Activated T-helper 17 cell treated with anti-CD3 and anti-CD28 coated beads, Interleukin-2, amount 50 U/mL, for 72 hours (primary cell): ENCODE data around the gene SMOC2. TPM values are rescaled to one million over a fixed set of nuclear protein-coding genes. Genes with fewer than 3 reads are reported as not detected.

Experiments used
- ATAC-seq: fragments of 150-1000 bp; cut with Tn5 transposase; replicated peaks from 2 replicates; pipeline ENCODE4 v1.10.0; 2021; ENCODE audit warnings: mild to moderate bottlenecking, moderate library complexity
- H3K27ac Mint-ChIP-seq: one replicate; pipeline ENCODE4 v1.8.0; 2022; ENCODE audit warnings: mixed read lengths
- H3K27me3 Mint-ChIP-seq: one replicate; pipeline ENCODE4 v1.8.0; 2022; ENCODE audit warnings: mixed read lengths
- H3K36me3 Mint-ChIP-seq: one replicate; pipeline ENCODE4 v1.8.0; 2022; ENCODE audit warnings: low read depth, mild to moderate bottlenecking, mixed read lengths
- H3K4me1 Mint-ChIP-seq: one replicate; pipeline ENCODE4 v1.8.0; 2022; ENCODE audit warnings: mixed read lengths
- H3K4me3 Mint-ChIP-seq: one replicate; pipeline ENCODE4 v1.8.0; 2022; ENCODE audit warnings: mild to moderate bottlenecking, mixed read lengths
- H3K9me3 Mint-ChIP-seq: one replicate; pipeline ENCODE4 v1.8.0; 2022; ENCODE audit warnings: mixed read lengths
- total RNA-seq, 2 donors: library from RNA; stranded (reverse); gene quantifications; one replicate each; pipeline ENCODE4 v1.2.3, GENCODE V29; 2022

The SMOC2 gene, protein sequence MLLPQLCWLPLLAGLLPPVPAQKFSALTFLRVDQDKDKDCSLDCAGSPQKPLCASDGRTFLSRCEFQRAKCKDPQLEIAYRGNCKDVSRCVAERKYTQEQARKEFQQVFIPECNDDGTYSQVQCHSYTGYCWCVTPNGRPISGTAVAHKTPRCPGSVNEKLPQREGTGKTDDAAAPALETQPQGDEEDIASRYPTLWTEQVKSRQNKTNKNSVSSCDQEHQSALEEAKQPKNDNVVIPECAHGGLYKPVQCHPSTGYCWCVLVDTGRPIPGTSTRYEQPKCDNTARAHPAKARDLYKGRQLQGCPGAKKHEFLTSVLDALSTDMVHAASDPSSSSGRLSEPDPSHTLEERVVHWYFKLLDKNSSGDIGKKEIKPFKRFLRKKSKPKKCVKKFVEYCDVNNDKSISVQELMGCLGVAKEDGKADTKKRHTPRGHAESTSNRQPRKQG
- not detected for total RNA-seq

DNA sequence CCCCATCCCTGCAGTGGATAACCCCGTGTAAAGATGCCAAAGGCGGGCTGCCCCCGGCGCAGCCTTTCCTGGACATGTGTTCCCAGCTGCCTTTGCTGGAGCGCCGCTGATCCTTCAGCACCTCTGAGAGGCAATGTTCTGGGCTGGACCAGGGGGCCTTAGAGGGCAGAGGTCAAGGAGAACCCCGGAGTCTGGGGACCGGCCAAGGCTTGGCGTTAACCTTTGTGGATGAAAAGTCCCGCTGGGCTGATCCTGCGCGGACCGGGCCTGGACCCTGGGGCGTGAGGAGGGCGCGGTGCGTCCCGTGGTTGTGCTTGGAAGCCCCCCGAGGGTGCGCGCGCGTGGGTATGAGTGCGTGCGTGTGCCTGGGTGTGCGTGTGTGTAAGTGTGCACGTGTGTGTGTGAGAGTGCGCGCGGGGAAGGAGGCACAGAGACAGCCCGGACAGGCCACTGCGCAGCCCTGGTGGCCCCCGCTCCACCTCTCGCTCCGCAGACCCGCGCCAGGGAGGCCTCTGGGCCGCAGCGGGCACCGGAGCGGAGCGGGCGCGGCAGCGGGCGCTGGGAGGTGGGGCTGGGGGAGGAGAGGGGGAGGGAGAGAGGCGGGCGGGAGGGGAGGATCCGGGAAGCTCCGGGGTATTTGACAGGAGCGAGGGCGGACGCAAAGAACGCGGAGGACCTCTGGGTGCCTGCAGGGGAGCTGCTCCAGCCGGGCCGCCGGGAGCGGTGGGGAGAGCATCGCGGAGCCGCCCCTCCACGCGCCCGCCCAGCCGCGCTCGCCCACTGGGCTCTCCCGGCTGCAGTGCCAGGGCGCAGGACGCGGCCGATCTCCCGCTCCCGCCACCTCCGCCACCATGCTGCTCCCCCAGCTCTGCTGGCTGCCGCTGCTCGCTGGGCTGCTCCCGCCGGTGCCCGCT, at the start of gene SMOC2:
Gene SMOC2 (plus strand): TSS at position 665 of the 914 bp plus-strand sequence. CDS start 187 bp downstream, at position 852.
- peaks cover 57% of the 10 kb centered on the region for H3K27me3 Mint-ChIP-seq
- no peaks in the 10 kb centered on the region for H3K36me3 Mint-ChIP-seq
- H3K4me3 Mint-ChIP-seq = no peak within 1 kb of the TSS
- no peaks in the 10 kb centered on the region for H3K9me3 Mint-ChIP-seq
- ATAC-seq = no peak
- no peak within 1 kb of the TSS for H3K27ac Mint-ChIP-seq
- H3K4me1 Mint-ChIP-seq = no peaks in the 10 kb centered on the region

DNA sequence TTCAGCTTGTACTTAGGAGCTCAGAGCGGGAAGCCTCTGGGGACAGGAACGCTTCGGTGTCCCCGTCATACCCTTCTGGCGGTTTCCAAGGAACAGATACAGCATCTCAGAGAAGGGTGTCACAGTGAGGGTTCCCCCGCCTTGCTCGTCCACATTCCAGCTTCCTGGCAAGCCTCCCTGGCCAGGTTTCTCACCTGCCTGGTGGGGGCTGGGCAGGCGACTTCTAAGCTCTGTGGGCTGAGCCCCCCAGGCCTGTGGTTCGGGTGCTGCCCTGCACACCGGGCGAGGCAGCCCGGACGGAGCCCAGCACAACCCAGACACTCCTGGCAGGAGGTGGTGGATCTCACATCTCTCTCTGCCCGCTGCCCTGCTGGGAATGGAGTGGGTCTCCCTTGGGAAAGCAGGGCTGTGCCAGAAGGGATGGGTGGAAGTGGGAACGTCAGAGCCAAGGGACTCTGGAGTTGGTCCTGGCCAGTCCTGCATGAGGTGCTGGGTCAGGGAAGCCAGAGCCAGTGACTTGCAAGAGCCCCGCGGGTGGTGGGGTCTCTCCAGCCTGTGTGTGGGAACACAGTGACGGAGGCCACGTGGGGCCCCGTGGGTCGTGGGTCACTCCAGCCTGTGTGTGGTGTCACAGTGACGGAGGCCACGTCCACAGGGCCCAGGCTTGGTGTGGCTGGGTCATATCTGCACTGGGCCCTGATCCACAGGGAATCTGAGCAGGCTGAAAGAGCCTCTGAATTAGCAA, 47.7 kb upstream of the SMOC2 start:
- Mint-ChIP-seq H3K27me3 (peaks cover 17% of the 10 kb centered on the region), H3K4me3 (no peak overlapping the region), H3K9me3 (no peaks in the 10 kb centered on the region), H3K4me1 (no peaks in the 10 kb centered on the region), H3K27ac (no peak overlapping the region), H3K36me3 (no peaks in the 10 kb centered on the region)
- no peak for ATAC-seq

DNA sequence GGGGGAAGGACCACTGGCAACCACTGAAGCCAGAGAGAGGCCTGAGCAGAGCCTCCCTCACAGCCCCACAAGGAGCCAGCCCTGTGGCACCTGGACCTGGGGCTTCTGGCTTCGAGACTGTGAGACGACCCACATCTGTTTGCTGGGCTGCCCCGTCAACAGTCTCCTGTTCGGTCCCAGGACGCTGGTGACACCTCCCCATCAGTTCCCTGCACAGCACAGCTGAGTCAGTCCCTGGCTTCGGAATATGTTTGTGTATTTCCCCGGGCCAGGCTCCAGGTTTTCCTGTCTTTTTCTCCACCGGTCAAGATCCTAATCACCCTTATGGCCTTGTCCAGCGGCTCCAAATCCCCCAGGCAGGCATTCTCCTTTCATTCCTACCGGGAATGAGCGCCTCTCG, 46.4 kb upstream of the SMOC2 start:
- H3K4me3 Mint-ChIP-seq = no peak overlapping the region
- H3K4me1 Mint-ChIP-seq = no peaks in the 10 kb centered on the region
- no peak overlapping the region for H3K27ac Mint-ChIP-seq
- H3K9me3 Mint-ChIP-seq = no peaks in the 10 kb centered on the region
- H3K36me3 Mint-ChIP-seq = no peaks in the 10 kb centered on the region
- H3K27me3 Mint-ChIP-seq = peaks cover 18% of the 10 kb centered on the region
- ATAC-seq = no peak

DNA sequence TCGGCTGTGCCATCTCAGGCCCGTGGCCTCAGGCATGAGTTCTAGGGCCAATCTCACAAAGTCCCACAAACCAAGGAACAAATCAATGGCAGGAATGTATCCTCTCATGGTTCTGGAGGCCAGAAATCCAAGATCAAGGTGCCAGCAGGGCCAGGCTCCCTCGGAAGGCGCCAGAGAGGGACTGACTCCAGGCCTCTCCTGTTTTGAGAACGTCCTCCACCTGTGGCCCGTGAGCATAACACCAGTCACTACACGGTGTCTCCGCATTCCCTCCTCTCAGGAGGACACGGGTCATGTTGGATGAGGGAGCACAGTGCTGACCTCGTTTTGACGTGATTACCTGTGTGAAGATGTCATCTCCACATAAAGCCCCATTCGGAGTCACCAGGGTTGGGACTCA, 45.0 kb upstream of the SMOC2 start:
- Mint-ChIP-seq H3K27me3 (peaks cover 23% of the 10 kb centered on the region), H3K27ac (no peak overlapping the region), H3K4me1 (no peaks in the 10 kb centered on the region), H3K4me3 (no peak overlapping the region), H3K36me3 (no peaks in the 10 kb centered on the region), H3K9me3 (no peaks in the 10 kb centered on the region)
- ATAC-seq = no peak

DNA sequence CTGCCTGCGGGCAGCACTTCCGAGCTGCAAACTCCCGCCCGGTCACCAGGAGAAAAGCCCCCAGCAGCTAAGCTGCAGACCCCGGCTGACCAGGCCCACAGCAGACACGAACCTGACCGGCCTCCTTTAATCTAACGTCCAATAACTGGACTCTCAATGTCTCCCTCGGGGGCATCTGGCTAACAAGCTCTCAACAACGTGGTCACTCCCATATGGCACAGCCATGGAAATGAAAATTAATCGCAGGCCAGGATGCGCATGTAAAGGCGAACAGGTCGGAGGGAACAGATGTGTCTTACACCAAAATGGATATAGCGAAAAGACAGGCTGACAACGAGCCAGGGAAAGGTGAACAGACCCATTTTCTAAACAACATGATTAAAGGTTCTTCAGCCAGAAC, 44.4 kb upstream of the SMOC2 start:
- ATAC-seq = no peak
- peaks cover 23% of the 10 kb centered on the region for H3K27me3 Mint-ChIP-seq
- no peak overlapping the region for H3K4me3 Mint-ChIP-seq
- no peaks in the 10 kb centered on the region for H3K9me3 Mint-ChIP-seq
- no peaks in the 10 kb centered on the region for H3K4me1 Mint-ChIP-seq
- no peak overlapping the region for H3K27ac Mint-ChIP-seq
- no peaks in the 10 kb centered on the region for H3K36me3 Mint-ChIP-seq

DNA sequence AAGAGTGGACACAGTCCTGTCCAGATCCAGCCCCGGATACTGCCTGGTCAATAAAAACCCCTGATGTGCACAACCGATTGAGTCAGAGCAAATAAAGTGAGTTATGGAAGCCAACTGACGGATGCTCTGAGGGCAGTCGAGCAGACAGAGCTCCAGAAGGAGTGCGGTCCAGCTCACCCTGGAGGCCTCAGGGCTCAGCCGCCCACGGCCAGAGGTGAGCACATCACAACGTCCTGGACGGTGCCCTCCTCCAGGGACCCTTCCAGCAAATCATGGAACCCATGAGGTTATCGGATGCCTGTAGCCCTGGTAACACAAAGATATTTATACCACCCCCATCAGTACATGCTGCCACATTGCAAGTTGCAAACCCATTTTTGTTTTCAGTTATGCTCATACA, 44.0 kb upstream of the SMOC2 start:
- no peaks in the 10 kb centered on the region for H3K4me1 Mint-ChIP-seq
- no peak overlapping the region for H3K4me3 Mint-ChIP-seq
- no peak for ATAC-seq
- no peaks in the 10 kb centered on the region for H3K9me3 Mint-ChIP-seq
- H3K27ac Mint-ChIP-seq = no peak overlapping the region
- H3K36me3 Mint-ChIP-seq = no peaks in the 10 kb centered on the region
- peaks cover 23% of the 10 kb centered on the region for H3K27me3 Mint-ChIP-seq

DNA sequence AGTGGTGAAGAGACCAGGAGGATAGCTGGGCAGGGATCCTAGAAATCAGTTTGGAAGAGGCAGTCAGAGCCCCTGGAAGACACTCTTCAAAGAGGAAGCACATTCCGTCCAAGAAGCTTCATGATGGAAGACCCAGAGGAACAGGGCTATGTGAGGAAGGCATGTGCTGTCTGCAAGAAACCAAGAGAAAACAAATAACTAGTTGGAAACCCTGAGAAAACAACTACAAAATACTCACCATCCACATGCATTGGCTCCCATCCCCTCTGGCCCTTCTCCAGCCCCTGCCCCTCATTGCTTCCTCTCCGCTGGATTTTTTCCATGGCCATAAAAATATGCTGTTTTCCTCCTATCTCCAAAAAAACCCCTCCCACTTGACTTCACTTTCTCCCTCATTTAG, 40.9 kb upstream of the SMOC2 start:
- Mint-ChIP-seq H3K27me3 (peaks cover 15% of the 10 kb centered on the region), H3K27ac (no peak overlapping the region), H3K4me3 (no peak overlapping the region), H3K4me1 (no peaks in the 10 kb centered on the region), H3K9me3 (no peaks in the 10 kb centered on the region), H3K36me3 (no peaks in the 10 kb centered on the region)
- ATAC-seq = no peak

DNA sequence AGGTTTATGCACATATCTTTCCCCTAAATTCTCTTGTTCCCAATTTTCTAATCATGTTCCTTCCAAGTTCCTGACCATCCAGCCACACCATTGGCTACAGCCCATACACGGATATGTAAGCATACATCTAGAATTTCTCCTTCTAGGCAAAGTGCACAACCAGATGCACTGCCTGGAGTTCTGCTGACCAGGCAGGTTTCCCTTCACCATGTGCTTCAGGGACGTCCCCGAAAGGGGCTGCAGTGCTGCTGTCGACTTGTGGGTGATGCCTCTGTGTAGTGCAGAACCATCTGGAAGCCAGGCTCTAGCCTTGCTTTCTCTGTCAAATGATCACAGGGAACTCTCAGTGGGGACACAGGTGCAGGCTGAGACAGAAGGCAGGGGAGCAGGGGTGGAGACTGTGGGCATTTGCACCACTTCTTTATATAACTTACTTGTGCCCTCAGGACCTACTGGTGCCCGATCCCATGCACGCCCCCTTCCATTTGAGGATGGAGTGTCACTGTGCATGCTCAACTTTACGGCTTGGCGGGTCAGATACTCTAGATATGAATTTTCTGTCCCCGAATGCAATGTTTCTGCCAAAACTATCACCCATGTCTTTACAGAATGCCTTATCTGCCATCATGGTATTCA, 37.5 kb upstream of the SMOC2 start:
- Mint-ChIP-seq H3K27me3 (peaks cover 9% of the 10 kb centered on the region), H3K36me3 (no peaks in the 10 kb centered on the region), H3K4me3 (no peak overlapping the region), H3K4me1 (no peaks in the 10 kb centered on the region), H3K9me3 (no peaks in the 10 kb centered on the region), H3K27ac (no peak overlapping the region)
- no peak for ATAC-seq

DNA sequence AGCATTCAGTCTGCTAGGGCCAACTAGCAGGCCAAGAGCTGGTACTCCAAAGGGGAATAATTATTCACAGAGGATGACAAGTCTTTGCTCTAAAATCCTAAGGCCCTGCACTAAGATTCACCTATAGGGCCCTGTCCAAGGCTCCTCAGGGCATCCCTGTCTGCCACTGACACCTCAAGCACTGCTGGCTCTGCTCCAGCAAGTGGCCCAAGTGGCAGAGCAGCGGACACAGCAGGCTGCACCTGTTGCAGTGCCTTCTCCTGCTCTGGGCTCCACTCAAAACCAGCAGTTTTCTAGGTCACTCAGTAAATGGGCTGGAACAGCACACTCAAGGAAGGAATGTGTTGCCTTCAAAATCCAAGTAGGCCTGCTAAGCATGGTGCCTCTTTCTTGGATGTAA, 36.4 kb upstream of the SMOC2 start:
- H3K4me3 Mint-ChIP-seq = no peak overlapping the region
- H3K27me3 Mint-ChIP-seq = peaks cover 9% of the 10 kb centered on the region
- H3K9me3 Mint-ChIP-seq = no peaks in the 10 kb centered on the region
- no peaks in the 10 kb centered on the region for H3K36me3 Mint-ChIP-seq
- no peak for ATAC-seq
- no peaks in the 10 kb centered on the region for H3K4me1 Mint-ChIP-seq
- no peak overlapping the region for H3K27ac Mint-ChIP-seq

DNA sequence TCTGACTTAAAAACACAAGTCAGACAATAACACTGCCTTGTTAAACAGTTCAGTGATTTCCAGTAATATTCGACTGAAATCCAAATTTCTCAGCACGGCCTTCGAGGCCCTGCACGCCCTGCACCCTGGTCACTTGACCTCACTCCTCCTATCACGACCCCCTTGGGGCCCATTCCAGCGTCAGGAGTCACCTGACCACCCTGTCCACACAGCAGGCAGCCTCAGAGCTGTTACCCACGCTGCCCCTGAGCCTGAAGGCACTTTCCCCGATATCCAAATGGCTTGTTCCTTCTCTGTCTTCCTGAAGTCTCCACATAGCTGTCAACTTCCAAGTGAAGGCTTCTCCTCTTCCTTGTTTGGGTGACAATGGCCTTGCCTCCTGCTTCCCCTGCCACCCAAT, 33.1 kb upstream of the SMOC2 start:
- no peaks in the 10 kb centered on the region for H3K4me1 Mint-ChIP-seq
- no peak overlapping the region for H3K4me3 Mint-ChIP-seq
- H3K27ac Mint-ChIP-seq = no peak overlapping the region
- no peaks in the 10 kb centered on the region for H3K36me3 Mint-ChIP-seq
- H3K9me3 Mint-ChIP-seq = no peaks in the 10 kb centered on the region
- H3K27me3 Mint-ChIP-seq = peaks cover 4% of the 10 kb centered on the region
- no peak for ATAC-seq

DNA sequence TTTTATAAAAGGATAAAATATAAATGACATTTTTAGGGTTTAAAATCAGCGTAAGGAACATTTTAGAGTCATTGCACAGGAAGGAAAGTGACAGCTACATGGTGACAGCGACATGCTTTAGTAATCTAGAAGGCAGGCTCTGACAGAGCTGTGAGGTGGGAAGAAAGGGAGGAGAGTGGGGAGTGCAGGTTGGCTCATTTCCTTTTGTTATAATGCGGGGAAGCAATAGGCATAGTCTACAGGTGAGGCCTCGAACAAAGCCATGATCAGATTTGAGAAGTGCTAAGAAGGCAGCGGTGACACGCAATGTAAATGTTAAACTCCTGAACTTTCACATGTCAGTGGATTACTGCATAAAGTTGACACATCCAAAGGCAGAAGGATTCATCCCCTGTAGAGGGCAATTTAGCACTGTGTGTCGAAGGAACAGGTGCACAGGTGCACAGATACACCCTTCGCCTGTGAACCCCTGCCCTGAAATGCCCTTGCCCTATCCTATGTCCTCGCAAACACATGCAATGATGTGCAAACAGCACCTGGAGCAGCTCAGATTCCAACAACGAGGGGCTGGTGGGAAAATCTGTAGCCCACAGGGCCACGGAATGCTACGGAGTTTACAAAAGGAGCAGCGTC, 32.4 kb upstream of the SMOC2 start:
- H3K36me3 Mint-ChIP-seq = no peaks in the 10 kb centered on the region
- no peak overlapping the region for H3K4me3 Mint-ChIP-seq
- no peak for ATAC-seq
- no peak overlapping the region for H3K27ac Mint-ChIP-seq
- H3K9me3 Mint-ChIP-seq = no peaks in the 10 kb centered on the region
- H3K27me3 Mint-ChIP-seq = no peaks in the 10 kb centered on the region
- no peaks in the 10 kb centered on the region for H3K4me1 Mint-ChIP-seq

DNA sequence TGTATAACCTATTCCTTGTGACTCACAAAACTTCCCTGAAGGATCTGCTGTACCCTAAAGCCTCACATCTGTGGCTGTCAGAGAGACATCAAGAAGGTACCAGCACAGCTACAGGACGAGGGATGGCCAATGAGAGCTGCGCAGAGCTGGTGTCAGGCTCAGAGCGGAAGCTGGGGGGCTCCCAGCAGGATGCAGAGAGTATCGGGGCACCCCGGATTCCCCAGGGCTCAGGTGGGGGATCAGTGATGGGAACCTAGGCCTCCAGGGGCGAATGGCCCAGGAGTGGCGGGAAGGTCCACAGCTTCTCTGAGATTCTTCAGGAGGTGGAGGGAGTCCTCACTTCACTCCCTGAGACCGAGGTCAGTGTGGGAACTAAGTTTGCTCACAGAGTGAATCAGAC, 30.9 kb upstream of the SMOC2 start:
- Mint-ChIP-seq H3K27ac (no peak overlapping the region), H3K9me3 (no peaks in the 10 kb centered on the region), H3K4me3 (no peak overlapping the region)

DNA sequence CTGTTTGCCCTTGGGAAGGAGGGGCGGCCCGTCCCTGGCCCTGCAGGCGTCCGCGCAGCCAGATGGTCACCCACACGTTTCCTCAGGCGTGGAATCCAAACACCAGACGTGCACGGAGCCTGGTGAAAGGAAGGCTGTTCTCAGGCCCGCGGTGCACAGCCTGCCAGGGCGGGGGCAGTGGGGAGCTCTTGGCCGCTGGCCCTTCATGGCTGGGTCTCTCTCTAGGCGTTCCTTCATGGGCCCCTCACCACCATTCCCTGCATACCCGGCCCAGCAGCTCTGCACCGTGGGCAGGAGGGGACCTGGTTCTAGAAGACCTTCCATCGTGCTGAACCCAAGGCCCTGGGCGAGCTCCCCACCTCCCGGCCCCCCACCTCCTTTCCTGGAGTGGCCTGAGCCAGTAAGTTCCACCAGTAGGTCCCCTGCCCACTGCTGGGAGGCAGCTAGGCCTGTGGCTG, 30.4 kb upstream of the SMOC2 start:
- no peak overlapping the region for H3K27ac Mint-ChIP-seq
- no peaks in the 10 kb centered on the region for H3K9me3 Mint-ChIP-seq
- no peaks in the 10 kb centered on the region for H3K4me1 Mint-ChIP-seq
- no peaks in the 10 kb centered on the region for H3K36me3 Mint-ChIP-seq
- H3K27me3 Mint-ChIP-seq = peaks cover 3% of the 10 kb centered on the region
- H3K4me3 Mint-ChIP-seq = no peak overlapping the region
- no peak for ATAC-seq

More for the DNA sequence above, 30.9 kb upstream of the SMOC2 start:
- H3K27me3 Mint-ChIP-seq = peaks cover 3% of the 10 kb centered on the region
- H3K4me1 Mint-ChIP-seq = no peaks in the 10 kb centered on the region
- ATAC-seq = no peak
- H3K36me3 Mint-ChIP-seq = no peaks in the 10 kb centered on the region
